ENCODE data around the gene ANTXR1. TPM values are rescaled to one million over a fixed set of nuclear protein-coding genes. Genes with fewer than 3 reads are reported as not detected.

ANTXR1 gene
- total and polyA plus RNA-seq, 4 experiments from 2014 or later, result 0.58 TPM; not detected in 3

- Mint-ChIP-seq H3K4me3 (no peak overlapping the region), H3K9me3 (peaks cover 0 to 27% (median 22%) of the 10 kb centered on the region in 8 donors), H3K27me3 (peaks cover 22 to 42% of the 10 kb centered on the region in 2 donors), H3K27ac (no peak overlapping the region), H3K36me3 (peaks cover 0 to 14% of the 10 kb centered on the region in 2 donors), H3K4me1 (no peaks in the 10 kb centered on the region)
- no peaks in the 10 kb centered on the region for H3K4me1 ChIP-seq (ENCODE audit: insufficient read depth, low read length)
- CTCF ChIA-PET (ENCODE audit: partially characterized antibody), result interaction anchor here (5.4 kb wide), 1 partner anchor 8 kb away, joined by 24 read pairs; the partner anchor contains the start of gene ANTXR1
- POLR2A ChIA-PET (ENCODE audit: partially characterized antibody), result no interaction called here
- intact Hi-C loops (cut with micrococcal nuclease), result no loop called here
- no peak for DNase-seq
- H3K9me3 ChIP-seq (ENCODE audit: control insufficient read depth in 1 of 2, low read length in 2 of 2), result no peaks in the 10 kb centered on the region
- no peak overlapping the region for H3K4me3 ChIP-seq (ENCODE audit: low read length in 2 of 2)
- H3K27me3 ChIP-seq (ENCODE audit: insufficient read depth, low read length), result no peaks in the 10 kb centered on the region
- no peaks in the 10 kb centered on the region for H3K36me3 ChIP-seq (ENCODE audit: insufficient read depth, low read length)
- no peak overlapping the region for H3K27ac ChIP-seq (ENCODE audit: low read depth, low read length)
These were observed 9.2 kb upstream of the ANTXR1 start for GRCh38 chr2:69003731-69004130.

GRCh38 chr2:69007169-69007568, 5.8 kb upstream of the ANTXR1 start:
- CTCF ChIA-PET (ENCODE audit: partially characterized antibody), result no interaction called here
- intact Hi-C loops (cut with micrococcal nuclease), result no loop called here
- H3K27me3 Mint-ChIP-seq, result peaks cover 22 to 34% of the 10 kb centered on the region in 2 donors

GRCh38 chr2:69007603-69008002, 5.4 kb upstream of the ANTXR1 start:
- intact Hi-C loops (cut with micrococcal nuclease), result no loop called here
- Mint-ChIP-seq H3K4me3 (no peak overlapping the region), H3K4me1 (peaks cover 1 to 3% (median 2%) of the 10 kb centered on the region in 4 donors), H3K27ac (no peak overlapping the region), H3K27me3 (peaks cover 25 to 34% of the 10 kb centered on the region in 2 donors), H3K36me3 (peaks cover 0 to 5% of the 10 kb centered on the region in 2 donors), H3K9me3 (peaks cover 0 to 12% (median 9%) of the 10 kb centered on the region in 8 donors)
- H3K27me3 ChIP-seq (ENCODE audit: insufficient read depth, low read length), result peaks cover 7% of the 10 kb centered on the region
- no peaks in the 10 kb centered on the region for H3K9me3 ChIP-seq (ENCODE audit: control insufficient read depth in 1 of 2, low read length in 2 of 2)
- no peaks in the 10 kb centered on the region for H3K36me3 ChIP-seq (ENCODE audit: insufficient read depth, low read length)
- H3K4me1 ChIP-seq (ENCODE audit: insufficient read depth, low read length), result peaks cover 1% of the 10 kb centered on the region
- no peak overlapping the region for H3K27ac ChIP-seq (ENCODE audit: low read depth, low read length)
- ChIA-PET CTCF (ENCODE audit: partially characterized antibody) (no interaction called here), POLR2A (ENCODE audit: partially characterized antibody) (no interaction called here)
- DNase-seq, result no peak
- H3K4me3 ChIP-seq (ENCODE audit: low read length in 2 of 2), result no peak overlapping the region

More at GRCh38 chr2:69007169-69007568, 5.8 kb upstream of the ANTXR1 start:
- Histone ChIP-seq H3K9me3 (ENCODE audit: control insufficient read depth in 1 of 2, low read length in 2 of 2) (no peaks in the 10 kb centered on the region), H3K27ac (ENCODE audit: low read depth, low read length) (no peak overlapping the region), H3K36me3 (ENCODE audit: insufficient read depth, low read length) (no peaks in the 10 kb centered on the region), H3K4me3 (ENCODE audit: low read length in 2 of 2) (no peak overlapping the region), H3K27me3 (ENCODE audit: insufficient read depth, low read length) (peaks cover 2% of the 10 kb centered on the region), H3K4me1 (ENCODE audit: insufficient read depth, low read length) (no peaks in the 10 kb centered on the region)
- POLR2A ChIA-PET (ENCODE audit: partially characterized antibody), result no interaction called here
- no peak for DNase-seq
- H3K36me3 Mint-ChIP-seq, result peaks cover 0 to 8% of the 10 kb centered on the region in 2 donors
- H3K9me3 Mint-ChIP-seq, result peaks cover 0 to 16% (median 13%) of the 10 kb centered on the region in 8 donors
- H3K27ac Mint-ChIP-seq, result no peak overlapping the region
- H3K4me3 Mint-ChIP-seq, result no peak overlapping the region
- H3K4me1 Mint-ChIP-seq, result no peaks in the 10 kb centered on the region

GRCh38 chr2:69010437-69011194, 2.4 kb upstream of the ANTXR1 start:
- Histone ChIP-seq H3K27me3 (ENCODE audit: insufficient read depth, low read length) (peaks cover 25% of the 10 kb centered on the region), H3K27ac (ENCODE audit: low read depth, low read length) (no peak overlapping the region), H3K4me3 (ENCODE audit: low read length in 2 of 2) (no peak overlapping the region), H3K36me3 (ENCODE audit: insufficient read depth, low read length) (no peaks in the 10 kb centered on the region), H3K9me3 (ENCODE audit: control insufficient read depth in 1 of 2, low read length in 2 of 2) (no peaks in the 10 kb centered on the region), H3K4me1 (ENCODE audit: insufficient read depth, low read length) (peaks cover 11% of the 10 kb centered on the region)
- ChIA-PET POLR2A (ENCODE audit: partially characterized antibody) (no interaction called here), CTCF (ENCODE audit: partially characterized antibody) (interaction anchor here (3.2 kb wide), 1 partner anchor 9 kb away, joined by 24 read pairs; no protein-coding TSS in a partner anchor)
- H3K27ac Mint-ChIP-seq, result no peak overlapping the region
- H3K4me1 Mint-ChIP-seq, result peaks cover 11 to 17% (median 16%) of the 10 kb centered on the region in 4 donors
- peaks cover 27 to 35% of the 10 kb centered on the region in 2 donors for H3K27me3 Mint-ChIP-seq
- no peak for DNase-seq
- intact Hi-C loops (cut with micrococcal nuclease), result no loop called here
- H3K36me3 Mint-ChIP-seq, result no peaks in the 10 kb centered on the region
- H3K9me3 Mint-ChIP-seq, result no peaks in the 10 kb centered on the region
- no peak overlapping the region for H3K4me3 Mint-ChIP-seq

GRCh38 chr2:69011611-69012157, 1.3 kb upstream of the ANTXR1 start:
- no peak overlapping the region for H3K4me3 ChIP-seq (ENCODE audit: low read length in 2 of 2)
- Mint-ChIP-seq H3K4me1 (peaks cover 11 to 17% (median 16%) of the 10 kb centered on the region in 4 donors), H3K36me3 (no peaks in the 10 kb centered on the region), H3K4me3 (peak overlapping the region in 4 of 8 donors; percentile 54 to 84 (median 81)), H3K27me3 (peaks cover 28 to 33% of the 10 kb centered on the region in 2 donors), H3K9me3 (no peaks in the 10 kb centered on the region), H3K27ac (no peak overlapping the region)
- no peaks in the 10 kb centered on the region for H3K9me3 ChIP-seq (ENCODE audit: control insufficient read depth in 1 of 2, low read length in 2 of 2)
- H3K27ac ChIP-seq (ENCODE audit: low read depth, low read length), result no peak overlapping the region
- H3K4me1 ChIP-seq (ENCODE audit: insufficient read depth, low read length), result peaks cover 11% of the 10 kb centered on the region
- H3K27me3 ChIP-seq (ENCODE audit: insufficient read depth, low read length), result peaks cover 32% of the 10 kb centered on the region
- DNase-seq, result no peak
- POLR2A ChIA-PET (ENCODE audit: partially characterized antibody), result no interaction called here
- no peaks in the 10 kb centered on the region for H3K36me3 ChIP-seq (ENCODE audit: insufficient read depth, low read length)
- intact Hi-C loops (cut with micrococcal nuclease), result loop anchor here (2.0 kb wide), 1 partner anchor 295 kb away; no protein-coding TSS in a partner anchor
- CTCF ChIA-PET (ENCODE audit: partially characterized antibody), result interaction anchor here (1.0 to 3.2 kb wide), 4 partner anchors 10 to 16 kb away, joined by 3 to 24 read pairs (median 7); no protein-coding TSS in a partner anchor

GRCh38 chr2:69012310-69013141, 453 bp upstream of the ANTXR1 start:
- Histone ChIP-seq H3K9me3 (ENCODE audit: control insufficient read depth in 1 of 2, low read length in 2 of 2) (no peaks in the 10 kb centered on the region), H3K27me3 (ENCODE audit: insufficient read depth, low read length) (peaks cover 32% of the 10 kb centered on the region), H3K4me3 (ENCODE audit: low read length in 2 of 2) (peak overlapping the region; percentile 36 to 54), H3K4me1 (ENCODE audit: insufficient read depth, low read length) (peaks cover 11% of the 10 kb centered on the region), H3K36me3 (ENCODE audit: insufficient read depth, low read length) (no peaks in the 10 kb centered on the region), H3K27ac (ENCODE audit: low read depth, low read length) (no peak overlapping the region)
- peak; percentile 18 to 38 (median 33) for DNase-seq
- intact Hi-C loops (cut with micrococcal nuclease), result loop anchor here (1.0 to 2.0 kb wide), 2 partner anchors 294 to 549 kb away; no protein-coding TSS in a partner anchor
- Mint-ChIP-seq H3K9me3 (no peaks in the 10 kb centered on the region), H3K27me3 (peaks cover 35 to 36% of the 10 kb centered on the region in 2 donors), H3K36me3 (no peaks in the 10 kb centered on the region), H3K27ac (peak overlapping the region in 1 of 7 donors; percentile 48), H3K4me1 (peaks cover 11 to 17% (median 16%) of the 10 kb centered on the region in 4 donors), H3K4me3 (peak overlapping the region; percentile 72 to 92 (median 81))
- ChIA-PET POLR2A (ENCODE audit: partially characterized antibody) (no interaction called here), CTCF (ENCODE audit: partially characterized antibody) (interaction anchor here (0.6 to 3.2 kb wide), 5 partner anchors 11 to 40 kb away, joined by 3 to 24 read pairs (median 7); no protein-coding TSS in a partner anchor)
